Skin of body (tissue), 2 donors: ENCODE results near the gene EHBP1. TPM values are rescaled to one million over a fixed set of nuclear protein-coding genes. Genes with fewer than 3 reads are reported as not detected.

Experiments
- DNase-seq: peaks from one replicate; lab custom pipeline; 2025; lab: John Stamatoyannopoulos, UW
- total RNA-seq: library from RNA; depleted of rRNA; stranded (reverse); fragments of >200 nt; gene quantifications from one replicate; pipeline ENCODE4 v1.2.3, GENCODE V29; 2014

Gene EHBP1
- total RNA-seq, 1 donor from 2014 or later, result 96.0 TPM

- no peak for DNase-seq
Measured at GRCh38 chr2:63049211-63049969, 343.9 kb downstream of the EHBP1 start.

- DNase-seq, result no peak
Measured at GRCh38 chr2:63049970-63050333, 344.4 kb downstream of the EHBP1 start.

- DNase-seq, result no peak
Measured at GRCh38 chr2:63050334-63051041, 345.0 kb downstream of the EHBP1 start, which contains the start of gene OTX1. TSS of gene OTX1 (plus strand) at chr2:63050830. CDS start at chr2:63052991, 2,161 bp downstream.

- no peak for DNase-seq
Measured at GRCh38 chr2:63051042-63051794, 345.7 kb downstream of the EHBP1 start.

DNA sequence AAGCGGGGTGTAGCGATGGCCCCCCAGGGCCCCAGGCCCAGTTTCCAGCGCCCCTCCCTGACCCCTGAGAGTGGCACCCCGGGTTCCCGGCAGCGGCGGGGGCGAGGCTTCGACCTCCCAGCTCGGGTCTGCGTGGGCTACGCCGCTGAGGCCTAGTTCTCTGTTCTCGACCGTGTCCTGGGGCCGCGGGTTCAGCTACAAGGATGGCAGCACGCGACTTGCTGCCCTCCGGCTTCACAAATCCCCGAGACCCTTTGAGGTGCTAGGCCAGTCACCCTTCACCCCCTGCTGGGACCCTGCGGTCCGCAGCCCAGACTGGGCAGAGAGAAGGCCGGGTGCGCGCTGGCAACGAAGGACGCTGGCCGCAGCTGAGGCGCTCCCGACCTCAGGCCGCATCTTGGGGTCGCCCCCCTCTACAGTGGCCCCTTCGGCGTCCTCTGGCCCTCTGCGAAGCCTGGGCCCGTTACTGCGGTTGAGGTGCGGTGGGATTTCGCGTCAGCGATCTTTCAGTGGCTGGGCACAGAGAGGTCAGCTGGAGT, 346.4 kb downstream of the EHBP1 start:
- DNase-seq, result no peak

DNA sequence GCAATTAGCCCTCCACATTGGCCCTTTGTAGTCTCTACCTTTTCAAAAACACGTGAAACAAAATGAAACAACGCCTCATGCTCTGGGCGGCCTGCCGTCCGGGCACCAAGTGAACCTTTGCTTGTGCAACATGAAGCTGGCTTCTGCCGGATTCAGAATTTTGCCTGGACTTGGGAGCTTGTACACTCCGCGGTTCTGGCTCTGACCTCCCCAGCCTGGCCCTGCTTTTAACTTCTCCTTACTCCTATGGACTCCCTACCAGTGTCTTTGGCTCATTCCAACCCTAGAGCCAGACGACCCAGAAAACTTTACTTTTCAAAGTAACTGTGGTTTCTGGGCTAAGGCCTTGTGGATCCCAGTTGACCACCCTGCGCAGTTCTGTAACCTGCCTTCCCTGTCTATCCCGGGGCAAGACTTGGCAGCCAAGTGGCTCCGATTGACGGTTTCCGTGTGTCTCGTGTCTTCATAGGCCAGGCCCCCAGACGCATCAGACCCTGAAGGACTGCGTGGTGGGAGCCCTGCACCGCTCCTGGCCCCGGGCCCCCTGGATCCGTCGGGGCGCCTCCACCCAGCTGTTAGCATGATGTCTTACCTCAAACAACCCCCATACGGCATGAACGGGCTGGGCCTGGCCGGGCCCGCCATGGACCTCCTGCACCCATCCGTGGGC, 347.0 kb downstream of the EHBP1 start:
- DNase-seq, result no peak

- DNase-seq, result no peak
Measured at GRCh38 chr2:63053081-63053888, 347.8 kb downstream of the EHBP1 start.

- no peak for DNase-seq
Measured at GRCh38 chr2:63053889-63054602, 348.5 kb downstream of the EHBP1 start.

DNA sequence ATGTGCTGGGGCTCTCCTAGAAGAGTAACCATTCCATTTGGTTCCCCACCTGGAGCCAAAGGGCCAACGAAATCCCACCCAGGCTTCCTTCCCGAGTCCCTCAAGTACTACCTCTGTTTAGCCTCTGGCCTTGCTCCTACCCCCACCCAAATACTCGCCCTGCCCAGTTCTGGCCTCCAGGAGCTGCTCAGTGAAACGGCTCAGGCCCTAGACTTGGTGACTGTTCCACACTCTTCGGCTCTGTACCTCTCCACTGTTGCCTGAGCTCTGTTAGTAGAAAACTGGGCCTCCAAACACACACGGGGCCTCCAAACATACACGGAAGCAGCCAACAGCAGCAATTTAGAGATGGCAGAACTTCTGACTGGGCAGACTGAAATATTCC, 349.3 kb downstream of the EHBP1 start:
- DNase-seq, result no peak

DNA sequence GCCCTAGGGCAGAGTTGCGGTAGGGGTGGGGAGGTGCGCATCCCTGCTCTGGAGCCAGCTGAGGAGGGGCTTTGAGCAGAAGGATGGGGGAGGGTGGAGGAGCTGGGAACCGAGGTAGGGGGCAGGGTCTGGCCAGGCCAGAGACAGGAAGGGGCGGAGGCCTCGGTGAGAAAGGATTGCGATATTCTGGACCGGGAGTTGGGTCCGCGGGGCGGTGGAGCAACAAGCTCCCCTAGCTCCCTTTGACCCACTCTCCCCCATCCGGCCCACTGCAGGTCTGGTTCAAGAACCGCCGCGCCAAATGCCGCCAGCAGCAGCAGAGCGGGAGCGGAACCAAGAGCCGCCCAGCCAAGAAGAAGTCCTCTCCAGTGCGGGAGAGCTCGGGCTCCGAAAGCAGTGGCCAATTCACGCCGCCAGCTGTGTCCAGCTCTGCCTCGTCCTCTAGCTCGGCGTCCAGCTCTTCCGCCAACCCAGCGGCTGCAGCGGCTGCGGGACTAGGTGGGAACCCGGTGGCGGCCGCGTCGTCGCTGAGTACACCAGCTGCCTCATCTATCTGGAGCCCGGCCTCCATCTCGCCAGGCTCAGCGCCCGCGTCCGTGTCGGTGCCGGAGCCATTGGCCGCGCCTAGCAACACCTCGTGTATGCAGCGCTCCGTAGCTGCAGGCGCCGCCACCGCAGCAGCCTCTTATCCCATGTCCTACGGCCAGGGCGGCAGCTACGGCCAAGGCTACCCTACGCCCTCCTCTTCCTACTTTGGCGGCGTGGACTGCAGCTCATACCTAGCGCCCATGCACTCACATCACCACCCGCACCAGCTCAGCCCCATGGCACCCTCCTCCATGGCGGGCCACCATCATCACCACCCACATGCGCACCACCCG, 350.0 kb downstream of the EHBP1 start:
- no peak for DNase-seq

GRCh38 chr2:63056107-63057050, 350.9 kb downstream of the EHBP1 start:
- no peak for DNase-seq

- peak; percentile 19 for DNase-seq
Measured at GRCh38 chr2:63057249-63058143, 352.0 kb downstream of the EHBP1 start.

DNA sequence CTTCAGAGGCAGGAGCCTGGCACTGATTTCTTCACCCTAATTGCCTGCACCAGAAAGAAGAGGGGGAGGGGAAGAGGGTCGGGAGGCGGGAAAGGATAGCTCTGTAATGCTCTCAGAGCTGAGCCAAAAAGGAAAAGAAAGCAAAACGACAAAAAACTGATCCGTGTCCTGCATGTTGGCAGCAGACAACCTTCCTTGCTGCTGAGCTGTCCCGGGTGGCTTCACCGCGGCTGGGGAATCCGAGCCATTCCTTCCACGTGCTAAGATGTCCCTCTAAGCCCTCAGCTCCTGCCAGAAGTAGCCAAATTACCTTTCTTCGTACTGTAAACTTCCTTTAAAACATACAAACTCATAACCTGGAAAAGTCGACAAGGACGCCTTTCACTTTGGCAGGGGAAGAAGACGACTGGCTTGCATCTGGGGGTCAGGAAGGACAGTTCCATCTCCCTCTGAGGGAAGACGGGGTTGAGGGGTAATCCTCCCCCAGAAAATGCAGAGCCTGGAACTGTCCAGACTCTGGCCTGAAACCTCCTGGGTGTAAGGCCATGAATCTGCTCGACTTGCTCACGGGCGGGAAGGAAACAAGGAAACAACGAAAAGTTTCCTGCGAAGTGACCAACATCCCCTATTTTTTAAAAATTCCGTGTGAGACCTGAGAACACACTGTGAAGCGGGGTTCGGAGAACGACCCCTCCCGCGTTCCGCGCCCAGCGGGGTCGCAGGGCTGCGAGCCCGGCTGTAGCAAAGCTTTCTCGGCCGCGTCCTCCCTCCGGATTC, 352.8 kb downstream of the EHBP1 start:
- DNase-seq, result peak; percentile 39

DNA sequence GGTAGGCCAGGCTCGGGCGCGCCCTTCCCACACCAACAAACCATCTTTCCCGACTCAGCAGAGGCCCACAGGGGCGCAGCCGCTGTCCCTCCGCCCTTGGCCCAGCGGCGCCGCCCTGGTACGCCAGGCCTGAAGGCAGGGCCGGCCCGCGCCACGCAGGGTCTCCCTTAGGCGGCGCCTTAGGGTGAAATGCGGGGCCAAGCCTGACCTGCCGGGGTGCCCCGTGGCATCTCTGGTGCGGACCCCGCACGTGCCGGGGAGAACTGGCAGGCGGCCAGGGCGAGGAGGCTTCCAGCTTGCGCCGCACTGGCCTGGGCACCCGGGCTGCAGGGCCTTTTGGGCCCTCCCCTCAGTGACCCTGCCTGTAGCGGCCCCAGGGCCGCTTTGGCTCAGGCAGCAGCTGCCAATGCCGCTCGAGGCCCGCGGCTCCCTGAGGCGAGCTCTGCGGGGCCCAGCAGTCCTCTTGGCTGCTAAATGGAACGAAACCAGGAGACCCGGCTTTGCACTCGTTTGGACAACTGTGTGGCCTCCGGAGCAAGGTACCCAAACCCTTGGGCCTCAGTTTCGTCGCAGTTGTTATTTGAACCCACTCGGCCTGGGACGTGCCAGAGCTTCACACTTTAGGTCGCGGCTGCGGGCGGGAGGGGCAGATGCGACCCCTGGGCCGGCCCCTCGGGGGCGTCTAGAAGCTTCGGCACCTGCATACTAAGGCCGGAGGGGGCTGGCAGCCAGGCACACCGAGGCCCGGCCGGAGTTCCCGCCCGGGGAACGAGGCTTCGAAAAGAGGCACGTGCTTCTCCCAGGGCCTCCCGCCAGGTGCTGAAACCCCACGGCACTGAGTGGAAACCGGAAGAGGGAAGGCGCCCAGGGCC, 353.6 kb downstream of the EHBP1 start:
- DNase-seq, result no peak
